ENCODE data around the gene RAB29.
A peak's percentile ranks its signal among the peaks of the same experiment; 100 is the strongest.
"Not testable (repeated sequence)": the region's sequence is repeated elsewhere in the genome, so short reads cannot be mapped to it uniquely, and the experiment has no call there.

Gene RAB29, protein sequence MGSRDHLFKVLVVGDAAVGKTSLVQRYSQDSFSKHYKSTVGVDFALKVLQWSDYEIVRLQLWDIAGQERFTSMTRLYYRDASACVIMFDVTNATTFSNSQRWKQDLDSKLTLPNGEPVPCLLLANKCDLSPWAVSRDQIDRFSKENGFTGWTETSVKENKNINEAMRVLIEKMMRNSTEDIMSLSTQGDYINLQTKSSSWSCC

DNA sequence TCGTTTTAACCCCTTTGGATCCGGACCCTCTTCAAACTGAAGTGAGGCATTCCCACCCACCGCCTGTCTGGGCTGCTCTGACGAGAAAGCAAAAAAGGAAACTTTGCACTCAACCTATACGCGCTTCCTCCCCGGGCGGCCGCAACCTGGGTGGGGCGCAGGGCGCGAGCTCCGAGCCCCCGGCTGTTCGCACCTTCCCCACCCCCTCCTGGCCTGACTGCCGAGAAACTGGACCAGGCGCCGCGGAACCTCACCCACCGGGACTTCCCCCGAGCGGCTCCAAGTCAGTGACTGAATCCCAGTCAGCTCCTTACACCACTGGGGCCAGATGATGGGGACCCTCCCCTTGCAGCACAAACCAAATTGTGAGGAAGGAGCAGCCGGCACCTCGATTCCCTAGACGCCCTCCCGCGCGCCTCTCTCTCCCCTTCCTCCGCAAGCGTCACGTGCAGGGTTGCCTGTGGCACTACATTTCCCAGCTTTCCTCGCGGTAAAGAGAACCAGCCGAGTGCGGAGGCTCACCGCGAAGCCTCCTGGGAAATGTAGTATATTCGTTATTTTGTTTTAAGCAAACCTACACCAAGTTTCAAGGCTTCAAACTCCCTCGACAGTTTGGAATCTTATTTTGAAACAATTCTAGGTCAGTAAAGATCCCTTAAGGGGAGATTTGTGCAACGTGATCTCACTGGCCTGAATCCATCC lies at the start of gene RAB29:
Gene RAB29, minus strand, starts transcription at position 468 of the 702 bp plus-strand sequence. CDS start 526 bp downstream, outside the sequence.
- DNase-seq = peak; percentile 91

DNA sequence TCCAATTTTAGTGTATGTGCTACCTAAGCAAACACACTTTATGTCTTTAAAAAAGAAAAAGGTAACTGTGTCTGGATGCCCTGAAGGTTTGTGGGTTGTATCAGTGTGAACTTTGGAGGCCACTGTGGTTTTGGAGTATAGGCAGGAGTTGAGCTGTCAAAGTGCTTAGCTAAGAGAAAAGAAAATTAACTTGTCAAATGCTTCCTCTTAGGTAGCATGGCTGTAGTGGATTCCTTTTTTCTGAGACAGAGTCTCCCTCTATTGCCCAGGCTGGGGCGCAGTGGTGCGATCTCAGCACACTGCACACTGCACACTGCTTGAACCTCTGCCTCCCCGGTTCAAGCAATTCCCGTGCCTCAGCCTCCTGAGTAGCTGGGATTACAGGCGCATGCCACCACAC lies 48.9 kb upstream of the RAB29 start:
- no peak for DNase-seq

DNA sequence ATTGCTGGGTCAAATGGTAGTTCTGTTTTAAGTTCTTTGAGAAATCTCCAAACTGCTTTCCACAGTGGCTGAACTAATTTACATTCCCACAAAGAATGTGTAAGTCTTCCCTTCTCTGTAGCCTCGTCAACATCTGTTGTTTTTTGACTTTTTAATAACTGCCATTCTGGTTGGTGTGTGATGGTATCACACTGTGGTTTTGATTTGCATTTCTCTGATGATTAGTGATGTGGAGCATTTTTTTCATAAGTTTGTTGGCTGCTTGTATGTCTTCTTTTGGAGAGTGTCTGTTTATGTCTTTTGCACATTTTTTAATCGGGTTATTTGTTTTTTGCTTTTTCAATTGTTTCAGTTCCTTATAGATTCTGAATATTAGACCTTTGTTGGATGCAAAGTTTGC lies 48.0 kb upstream of the RAB29 start:
- DNase-seq = not testable (repeated sequence)

DNA sequence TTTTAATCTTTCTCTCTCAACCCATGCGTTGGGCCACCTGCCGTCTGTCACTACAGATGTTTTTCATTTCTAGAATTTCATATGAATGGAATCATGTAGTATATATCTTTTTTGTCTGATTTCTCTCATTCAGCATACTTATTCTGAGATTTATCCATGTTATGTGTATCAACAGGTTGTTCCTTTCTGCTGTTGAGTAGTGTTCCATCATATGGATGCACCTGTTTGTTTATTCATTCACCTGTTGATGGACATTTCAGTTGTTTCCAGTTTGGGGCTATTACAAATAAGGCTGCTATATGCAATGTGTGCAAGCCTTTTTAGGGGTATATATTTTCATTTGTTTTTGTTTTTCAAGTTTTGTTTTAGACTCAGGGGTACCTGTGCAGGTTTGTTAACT lies 47.1 kb upstream of the RAB29 start:
- DNase-seq = no peak

DNA sequence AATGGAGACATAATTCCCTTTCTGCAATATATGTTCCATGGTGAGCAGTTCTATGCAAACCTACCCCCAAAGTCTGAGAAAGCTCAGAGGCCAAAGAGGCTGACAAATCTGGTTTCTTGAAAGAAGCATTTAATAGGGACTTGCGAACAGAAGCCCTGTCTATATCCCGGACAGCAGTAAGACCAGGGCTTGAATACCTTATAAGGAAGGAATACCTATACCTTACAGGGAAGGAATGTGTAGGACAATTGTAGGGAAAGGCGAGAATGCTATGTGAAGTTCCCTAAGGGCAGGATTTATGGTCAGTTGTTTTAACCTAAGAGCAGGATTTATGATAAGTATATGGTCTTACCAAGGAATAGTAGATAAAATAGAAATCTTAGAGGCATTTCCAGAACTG lies 42.7 kb upstream of the RAB29 start:
- no peak for DNase-seq

DNA sequence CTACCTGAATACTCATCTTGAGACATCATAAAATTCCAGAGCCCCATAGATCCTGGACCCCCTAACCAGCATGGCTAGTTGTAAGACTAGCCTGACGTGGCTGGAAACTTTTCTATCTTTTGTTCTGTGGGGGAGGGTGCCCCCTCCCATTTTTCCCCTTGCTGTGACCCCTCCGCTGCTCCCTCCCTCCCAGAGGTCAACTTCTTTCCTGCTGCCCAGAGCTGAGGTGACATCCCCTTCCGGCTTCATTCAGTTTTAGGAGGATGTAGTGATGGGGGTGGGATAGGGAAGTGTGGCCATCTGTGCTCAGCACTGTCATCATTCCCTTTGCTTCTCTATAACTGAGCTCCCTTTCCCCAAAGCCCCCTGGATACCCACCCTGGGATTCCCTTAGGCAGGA lies 42.1 kb upstream of the RAB29 start:
- no peak for DNase-seq

DNA sequence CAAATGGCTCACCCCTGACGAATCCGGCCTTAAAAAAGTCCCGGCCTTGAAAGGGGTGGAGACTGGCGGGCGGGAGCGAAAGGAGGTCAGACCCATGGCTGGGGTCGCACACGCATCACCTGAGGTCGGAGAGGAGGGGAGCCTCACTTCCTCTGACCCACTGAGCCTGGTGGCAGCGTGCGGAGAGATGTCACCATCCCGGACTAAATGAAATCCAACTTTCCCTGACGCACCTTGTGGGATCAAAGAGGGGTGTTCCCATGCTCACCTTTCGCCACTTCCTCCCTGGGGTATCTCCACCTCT lies 38.4 kb upstream of the RAB29 start:
- DNase-seq = peak; percentile 43

DNA sequence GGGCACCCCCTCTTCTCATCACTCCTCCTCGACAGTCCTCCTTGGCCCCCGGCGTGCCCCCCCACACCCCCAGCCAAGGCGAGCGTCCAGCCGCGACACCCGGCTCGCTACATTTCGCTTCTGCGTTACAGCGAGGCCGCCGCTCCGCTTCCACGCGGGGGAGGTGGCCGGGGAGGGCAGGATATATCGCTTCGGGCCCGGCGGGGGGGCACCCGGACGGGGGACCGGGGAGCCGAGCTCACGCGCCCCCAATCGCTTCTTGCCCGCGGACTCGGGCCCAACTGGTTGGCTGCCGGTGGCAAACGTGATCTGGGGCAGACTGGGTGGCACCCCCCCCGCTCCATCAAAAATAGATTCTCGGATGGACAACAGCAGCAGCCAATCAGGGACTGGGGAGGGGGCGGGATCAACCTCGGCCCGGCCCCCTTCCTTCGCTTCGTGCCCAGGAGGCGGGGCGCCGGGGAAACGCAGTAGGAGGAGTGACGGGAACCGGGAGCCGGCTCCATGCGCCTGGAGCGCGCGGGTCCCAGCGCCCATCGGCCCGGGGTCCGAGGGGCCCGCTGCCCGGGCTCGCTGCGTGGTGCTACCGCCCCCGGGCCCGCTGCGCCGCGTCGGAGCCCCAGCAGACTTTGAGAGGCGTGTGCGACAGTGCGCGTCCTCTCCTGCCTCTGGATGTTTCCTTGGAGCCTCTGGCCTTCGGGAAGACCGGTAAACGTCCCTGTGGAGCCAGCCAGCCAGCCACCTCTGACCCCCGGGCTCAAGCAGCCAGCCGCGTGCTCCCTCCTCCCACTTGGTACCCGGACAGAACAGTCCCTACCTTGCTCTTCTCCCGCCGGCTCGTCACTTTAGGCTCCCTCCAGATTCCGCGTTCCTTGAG lies 37.8 kb upstream of the RAB29 start, which contains the start of gene SLC41A1:
Gene SLC41A1, minus strand, starts transcription at position 321 of the 877 bp plus-strand sequence. CDS start 2,757 bp downstream, outside the sequence.
- DNase-seq = peak; percentile 96

DNA sequence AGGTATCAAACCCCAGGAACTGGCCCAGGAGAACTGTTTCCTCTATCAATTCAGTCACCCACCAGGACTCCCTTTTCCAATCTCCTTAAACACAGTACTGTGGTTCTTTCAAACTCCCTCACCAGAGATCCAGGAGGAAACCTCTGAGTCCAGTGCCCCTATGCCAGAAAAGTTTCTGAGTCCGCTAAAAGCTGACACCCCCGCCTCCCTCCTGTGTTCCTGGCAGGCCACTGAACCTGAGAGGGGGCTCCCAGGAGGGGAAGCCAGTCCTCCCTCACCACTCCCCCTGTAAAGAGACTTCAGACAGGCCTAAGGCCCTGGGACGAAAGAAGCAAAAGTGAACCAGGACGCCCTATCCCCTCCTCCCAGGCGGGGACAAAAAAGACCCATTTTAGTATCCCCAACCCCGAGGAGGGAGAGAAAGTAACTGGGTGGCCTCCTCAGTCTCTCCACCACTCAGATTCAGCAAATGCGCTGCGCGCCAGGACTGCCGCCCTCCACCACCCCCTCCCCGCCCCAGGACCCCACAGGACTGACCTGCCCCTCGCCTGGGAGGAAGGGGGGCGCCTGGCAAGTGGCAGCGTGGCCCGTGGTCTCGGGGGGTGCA lies 37.1 kb upstream of the RAB29 start:
- DNase-seq = no peak

DNA sequence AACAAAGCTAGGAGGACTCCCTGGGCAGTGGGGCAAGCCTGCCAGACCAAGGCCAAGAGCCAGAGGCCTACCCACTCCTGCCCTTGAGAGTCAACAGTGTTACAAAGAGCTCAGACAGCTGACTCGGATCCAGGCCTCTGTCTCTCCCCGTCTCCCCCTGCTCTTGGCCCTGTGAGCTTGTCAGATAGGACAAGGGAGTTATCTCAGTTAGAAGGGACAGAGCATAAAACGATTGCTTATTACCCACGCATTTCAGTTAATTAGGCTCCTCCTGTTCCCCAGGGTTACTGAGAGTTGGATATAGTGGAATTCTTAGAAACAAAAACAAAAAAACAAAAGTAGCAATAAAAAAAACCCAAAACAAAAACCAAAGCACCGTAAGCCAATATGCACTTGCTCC lies 36.4 kb upstream of the RAB29 start:
- no peak for DNase-seq

DNA sequence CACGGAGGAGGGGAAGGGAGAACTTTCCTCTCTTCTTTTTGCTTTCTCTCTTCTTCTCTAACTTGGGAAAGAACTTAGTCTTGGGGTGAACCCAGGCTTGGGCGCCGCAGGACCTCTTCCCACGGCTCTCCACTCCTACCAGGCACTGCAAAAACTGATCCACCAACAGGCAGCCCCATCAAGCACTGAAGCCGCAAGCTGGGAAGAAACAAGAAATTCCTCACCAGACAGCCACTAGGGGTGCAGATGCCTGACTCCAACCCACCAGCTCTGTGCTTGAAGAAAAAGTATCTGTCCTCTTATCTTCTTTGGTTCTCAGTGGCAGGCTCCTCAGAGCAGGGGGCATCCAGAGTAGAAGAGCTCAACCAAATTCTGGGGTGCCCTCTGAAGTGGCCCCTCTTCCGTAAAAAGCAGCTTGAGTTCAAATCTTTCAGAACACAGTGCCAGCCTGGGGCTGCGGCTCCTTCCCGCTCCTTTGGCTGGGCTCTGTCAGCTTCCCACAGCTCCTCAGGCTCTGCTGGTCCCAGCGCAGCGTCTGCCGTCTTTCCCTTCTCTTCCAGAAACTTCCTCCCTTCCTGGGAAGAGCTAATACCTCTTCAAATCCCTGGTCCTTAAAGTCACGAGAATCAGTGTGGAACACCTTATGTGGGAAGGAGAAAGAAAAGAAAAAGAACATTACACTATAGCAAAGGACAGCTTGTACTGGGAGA lies 35.3 kb upstream of the RAB29 start:
- no peak for DNase-seq

DNA sequence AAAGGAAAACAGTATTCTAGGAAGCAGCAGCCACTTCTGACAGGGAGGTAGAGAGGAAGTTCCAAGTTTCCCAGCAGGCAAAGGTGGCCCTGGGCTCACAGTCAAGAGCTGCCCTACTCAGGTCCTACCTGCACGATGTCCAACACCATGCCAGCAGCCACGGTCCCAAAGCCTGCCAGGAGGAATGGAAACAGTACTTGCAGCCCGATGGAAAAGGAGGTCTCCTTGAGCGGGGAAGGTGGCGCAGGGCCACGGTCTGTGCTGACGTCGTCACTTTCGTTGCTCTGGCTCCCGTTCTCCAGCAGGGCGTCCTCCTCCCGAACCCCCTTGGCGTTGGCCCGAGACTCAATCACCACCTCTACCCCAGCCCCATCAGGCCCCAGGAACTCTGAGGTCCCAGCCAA lies 34.7 kb upstream of the RAB29 start:
- DNase-seq = no peak

DNA sequence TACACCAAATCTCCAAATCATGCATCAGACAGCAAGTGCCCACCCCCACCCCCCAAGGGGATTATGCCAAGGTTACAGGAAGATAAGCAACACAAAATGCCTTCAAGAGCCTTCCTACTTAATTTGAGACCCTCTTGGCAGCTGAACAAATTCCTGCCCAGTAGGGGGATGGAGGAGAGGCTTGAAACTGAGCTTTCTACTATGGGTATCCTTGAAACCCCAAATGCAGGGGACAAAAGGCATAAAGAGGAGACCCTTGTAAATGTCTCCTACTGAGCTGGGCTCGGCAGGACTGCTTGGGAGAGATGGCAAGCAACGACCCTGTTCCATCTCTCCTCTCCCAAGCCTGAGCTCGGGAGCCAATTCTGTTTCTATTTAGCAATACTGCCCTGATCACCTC lies 34.2 kb upstream of the RAB29 start:
- no peak for DNase-seq

DNA sequence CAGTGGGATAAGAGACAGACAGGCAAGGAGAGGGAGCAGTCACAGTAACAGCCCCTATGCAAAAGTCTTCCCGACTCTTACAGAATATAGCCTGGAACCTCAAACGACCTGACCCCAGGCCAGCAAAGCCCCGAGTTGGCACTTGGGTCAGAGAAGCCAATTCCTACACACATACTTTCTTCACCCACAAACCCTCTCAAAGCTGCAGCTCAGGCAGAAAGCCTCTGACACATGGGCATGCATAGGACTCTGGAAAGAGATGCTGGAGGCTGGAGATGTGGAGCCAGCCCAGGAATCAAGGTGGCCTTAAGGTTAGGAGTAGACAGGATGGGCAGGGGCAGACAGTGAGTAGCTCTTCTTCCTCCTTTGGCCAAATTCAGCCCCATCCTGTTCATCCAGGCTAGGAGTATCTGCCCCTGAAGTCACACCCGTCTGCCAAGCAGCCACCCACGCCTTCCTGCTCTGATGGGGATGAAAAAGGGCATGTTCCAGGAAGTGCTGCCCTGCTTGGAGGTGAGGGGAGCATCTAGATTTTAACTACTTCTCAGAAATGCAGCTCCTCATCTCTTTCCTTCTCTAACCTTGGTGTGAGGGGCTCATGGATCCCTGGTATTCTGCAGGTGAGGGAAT lies 29.9 kb upstream of the RAB29 start:
- peak; percentile 16 for DNase-seq

DNA sequence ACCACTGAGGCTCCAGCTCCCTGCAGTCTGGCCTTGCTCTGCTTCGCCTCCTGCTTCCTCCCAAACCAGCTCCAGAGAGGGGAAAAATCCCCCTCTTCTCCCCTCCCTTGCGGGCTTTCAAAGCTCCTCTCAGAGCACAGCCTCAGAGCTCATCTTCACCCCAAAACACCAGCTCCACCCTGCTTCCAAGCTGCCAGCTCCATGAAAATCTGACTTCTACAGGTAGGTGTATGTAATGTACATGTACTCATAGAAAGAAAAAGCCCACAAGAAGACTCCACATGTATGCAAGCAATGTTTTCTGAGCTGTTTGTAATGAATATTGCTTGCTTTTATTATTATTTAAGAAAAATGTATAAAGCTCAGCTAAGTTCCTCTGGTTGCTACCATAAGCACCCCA lies 29.3 kb upstream of the RAB29 start:
- DNase-seq = no peak

DNA sequence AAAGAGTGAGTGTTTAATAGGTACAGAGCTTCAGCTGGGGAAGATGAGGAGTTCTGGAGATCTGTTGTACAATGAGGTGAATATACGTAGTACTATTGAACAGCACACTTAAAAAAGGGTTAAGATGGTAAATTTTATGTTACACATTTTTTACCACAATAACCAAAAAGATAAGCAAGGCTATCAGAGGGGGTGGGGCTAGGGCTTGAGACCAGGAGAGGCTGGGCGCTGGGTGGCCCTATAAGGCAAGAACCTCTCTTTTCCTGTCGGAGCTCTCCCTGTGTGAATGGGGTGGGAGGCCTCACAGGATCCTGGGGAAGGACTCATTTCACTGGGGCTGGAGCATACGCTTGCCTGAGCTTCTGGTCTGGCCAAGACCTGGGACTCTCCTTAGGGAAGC lies 28.7 kb upstream of the RAB29 start:
- no peak for DNase-seq

DNA sequence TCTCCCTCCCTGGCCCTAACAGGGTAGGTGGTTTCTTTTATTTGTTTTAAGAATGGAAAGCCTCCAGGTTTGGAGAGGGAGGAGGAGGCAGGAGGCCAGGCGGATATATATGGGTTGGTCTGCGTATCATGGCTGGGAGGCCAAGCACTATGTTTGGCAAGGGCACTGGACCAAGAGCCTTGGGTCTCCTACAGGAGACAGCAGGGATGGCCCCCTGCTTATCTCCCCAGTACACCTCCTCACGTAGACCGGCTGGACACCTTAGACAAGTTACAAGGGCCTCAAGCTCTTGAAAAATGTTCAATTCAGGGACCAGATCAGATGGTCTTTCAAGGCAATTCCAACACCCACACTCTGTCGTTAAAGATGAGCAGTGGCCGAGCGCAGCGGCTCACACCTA lies 26.8 kb upstream of the RAB29 start:
- no peak for DNase-seq

DNA sequence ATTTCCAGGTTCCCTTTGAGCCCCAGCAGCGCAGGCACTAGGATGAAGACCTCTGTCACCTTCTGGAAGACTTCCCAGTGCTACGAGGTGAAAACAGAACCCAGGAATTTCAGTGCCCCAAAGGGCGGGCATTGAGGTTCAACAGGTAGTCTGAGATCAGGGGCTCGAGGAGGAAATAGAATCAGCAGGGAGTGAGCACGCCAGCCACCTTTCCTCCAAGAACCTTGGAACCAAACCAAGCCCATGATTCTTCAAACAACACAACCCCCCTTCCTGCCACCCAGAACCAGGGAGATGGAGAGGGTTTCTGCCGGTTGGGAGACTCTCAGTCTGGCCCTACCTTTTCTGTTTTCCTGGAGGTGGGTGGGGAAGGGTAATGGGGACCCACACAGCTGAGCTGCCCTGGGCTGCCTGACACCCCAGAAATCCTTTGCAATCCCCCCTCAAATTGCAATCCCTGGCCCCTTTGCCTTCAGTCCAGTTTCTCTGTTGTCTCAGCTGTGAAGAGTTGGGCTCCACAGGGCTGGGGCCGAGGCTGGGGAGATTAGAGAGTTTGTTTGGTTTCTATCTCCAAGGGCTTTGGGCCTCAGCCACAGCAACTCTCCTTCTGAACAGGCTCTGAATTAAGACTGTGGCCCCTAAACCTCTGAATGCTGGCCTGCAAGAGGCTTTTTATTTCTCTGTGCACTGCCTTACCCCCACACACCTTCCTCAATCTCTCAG lies 25.9 kb upstream of the RAB29 start:
- no peak for DNase-seq

DNA sequence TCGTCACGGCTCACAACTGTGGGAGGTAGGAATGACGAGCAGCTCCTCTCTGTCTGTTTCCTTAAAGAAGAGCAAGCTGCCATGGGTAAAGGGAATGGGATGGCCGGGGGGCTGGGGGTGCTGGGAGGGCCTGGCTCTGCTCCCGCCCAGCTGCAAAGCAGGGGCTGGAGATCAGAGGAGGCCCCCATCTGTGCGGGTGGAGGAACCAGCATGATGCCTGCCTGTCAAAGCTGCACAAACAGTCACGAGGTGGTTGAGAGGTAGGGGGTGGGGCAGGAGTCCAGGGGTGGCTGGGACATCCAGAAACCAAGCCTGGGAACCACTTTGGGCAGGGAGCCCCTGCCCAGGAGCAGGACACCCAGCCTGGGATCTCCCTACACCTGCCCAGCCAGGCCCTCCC lies 25.1 kb upstream of the RAB29 start:
- DNase-seq = no peak

DNA sequence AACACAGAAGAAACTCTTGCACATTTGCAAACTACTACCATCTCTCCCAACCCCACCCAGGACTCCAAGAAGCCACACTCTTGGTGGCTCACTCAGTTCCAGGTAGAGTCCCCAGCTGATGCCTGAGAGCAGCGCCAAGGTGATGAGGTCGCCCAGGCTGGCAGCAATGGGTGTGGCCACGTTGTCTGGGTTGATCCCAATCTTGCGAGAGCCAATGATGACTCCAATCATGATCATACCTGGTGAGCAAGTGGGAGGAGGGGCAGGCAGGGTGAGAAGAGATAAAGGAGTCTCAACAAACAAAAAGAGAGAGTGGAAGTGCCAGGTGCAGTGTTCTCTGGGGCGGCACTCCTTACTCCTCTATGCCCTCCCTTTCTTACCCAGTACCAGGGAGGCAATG lies 23.3 kb upstream of the RAB29 start:
- no peak for DNase-seq

DNA sequence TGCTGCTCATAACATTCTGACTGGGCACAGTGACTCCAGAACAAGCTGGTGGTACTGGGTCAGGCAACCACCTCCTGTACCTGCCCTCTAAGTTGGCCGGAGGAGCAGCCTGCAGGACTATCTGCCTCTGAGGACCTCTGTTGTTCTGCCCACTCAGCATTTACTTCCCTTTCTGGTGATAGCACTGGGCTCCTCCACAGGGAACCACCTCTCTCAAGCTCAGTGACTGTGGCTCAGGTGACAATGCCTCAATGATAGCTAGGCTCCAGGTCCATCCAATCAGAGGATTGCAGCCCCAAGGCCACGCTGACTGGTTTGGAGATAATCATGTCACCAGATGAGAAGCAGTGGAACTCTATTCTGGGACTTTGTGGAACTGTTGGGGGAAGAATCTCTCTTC lies 21.9 kb upstream of the RAB29 start:
- no peak for DNase-seq
